Measurements from ENCODE around the gene ZMYND11.

DNA sequence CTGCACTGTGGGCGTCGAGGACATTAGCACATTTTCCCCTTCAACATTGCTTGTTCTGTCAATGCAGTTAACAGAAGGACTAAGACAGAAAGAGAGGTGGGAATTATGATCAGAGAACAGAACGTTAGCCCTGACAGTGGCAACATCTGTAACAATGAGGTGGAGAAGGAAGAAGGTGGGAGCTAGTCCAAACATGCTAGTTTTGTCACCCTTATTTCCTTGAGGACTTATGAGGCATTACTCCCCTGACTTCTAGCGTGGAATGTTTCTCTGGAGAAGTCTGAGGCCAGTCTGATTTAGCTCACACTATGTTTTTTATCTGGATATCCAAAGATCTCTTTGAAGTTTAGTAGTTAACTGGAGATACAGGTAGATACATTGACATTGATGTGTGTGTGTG is 73.4 kb downstream of the ZMYND11 start:
- TF ChIP-seq, protein P1, sequence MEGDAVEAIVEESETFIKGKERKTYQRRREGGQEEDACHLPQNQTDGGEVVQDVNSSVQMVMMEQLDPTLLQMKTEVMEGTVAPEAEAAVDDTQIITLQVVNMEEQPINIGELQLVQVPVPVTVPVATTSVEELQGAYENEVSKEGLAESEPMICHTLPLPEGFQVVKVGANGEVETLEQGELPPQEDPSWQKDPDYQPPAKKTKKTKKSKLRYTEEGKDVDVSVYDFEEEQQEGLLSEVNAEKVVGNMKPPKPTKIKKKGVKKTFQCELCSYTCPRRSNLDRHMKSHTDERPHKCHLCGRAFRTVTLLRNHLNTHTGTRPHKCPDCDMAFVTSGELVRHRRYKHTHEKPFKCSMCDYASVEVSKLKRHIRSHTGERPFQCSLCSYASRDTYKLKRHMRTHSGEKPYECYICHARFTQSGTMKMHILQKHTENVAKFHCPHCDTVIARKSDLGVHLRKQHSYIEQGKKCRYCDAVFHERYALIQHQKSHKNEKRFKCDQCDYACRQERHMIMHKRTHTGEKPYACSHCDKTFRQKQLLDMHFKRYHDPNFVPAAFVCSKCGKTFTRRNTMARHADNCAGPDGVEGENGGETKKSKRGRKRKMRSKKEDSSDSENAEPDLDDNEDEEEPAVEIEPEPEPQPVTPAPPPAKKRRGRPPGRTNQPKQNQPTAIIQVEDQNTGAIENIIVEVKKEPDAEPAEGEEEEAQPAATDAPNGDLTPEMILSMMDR (IDR thresholded peaks at IDR 0.05 in 8 of 11, conservative IDR thresholded peaks at IDR 0.05 in 3 of 11), result no peak
- TF ChIP-seq POLR2A (IDR thresholded peaks at IDR 0.05), result no peak
